ENCODE results near the gene POP4. TPM values are rescaled to one million over a fixed set of nuclear protein-coding genes. Genes with fewer than 3 reads are reported as not detected.

Gene POP4
- total RNA-seq, 2 donors from 2014 or later, result 94.3 to 108 TPM

DNA sequence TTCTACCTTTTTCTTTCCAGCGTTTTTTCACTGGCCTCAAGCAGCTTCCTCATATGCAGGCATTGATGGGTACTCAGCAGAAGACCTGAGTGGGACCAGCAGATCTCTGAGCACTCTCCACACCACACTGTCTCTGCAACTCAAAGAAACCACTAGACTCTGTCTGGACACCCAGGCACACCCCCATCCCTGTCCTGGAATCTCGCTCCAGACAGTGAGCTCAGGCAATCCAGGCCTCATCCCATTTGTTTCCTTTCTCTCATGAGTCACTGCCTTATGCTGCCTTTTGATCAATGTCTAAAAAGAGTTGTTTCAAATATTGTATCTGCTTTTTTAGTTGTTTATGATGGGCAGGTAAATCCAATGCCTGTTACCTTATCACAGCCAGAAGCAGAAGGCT, 19.7 kb upstream of the POP4 start:
- Mint-ChIP-seq H3K4me1 (ENCODE audit: low read depth in 2 of 2) (peaks cover 8 to 16% of the 10 kb centered on the region in 2 donors), H3K27me3 (peaks cover 20 to 29% of the 10 kb centered on the region in 2 donors), H3K9me3 (no peaks in the 10 kb centered on the region), H3K36me3 (peaks cover 5% of the 10 kb centered on the region), H3K4me3 (no peak overlapping the region), H3K27ac (no peak overlapping the region)
- DNase-seq (ENCODE audit: low spot score) (no peak), ATAC-seq (no peak)

DNA sequence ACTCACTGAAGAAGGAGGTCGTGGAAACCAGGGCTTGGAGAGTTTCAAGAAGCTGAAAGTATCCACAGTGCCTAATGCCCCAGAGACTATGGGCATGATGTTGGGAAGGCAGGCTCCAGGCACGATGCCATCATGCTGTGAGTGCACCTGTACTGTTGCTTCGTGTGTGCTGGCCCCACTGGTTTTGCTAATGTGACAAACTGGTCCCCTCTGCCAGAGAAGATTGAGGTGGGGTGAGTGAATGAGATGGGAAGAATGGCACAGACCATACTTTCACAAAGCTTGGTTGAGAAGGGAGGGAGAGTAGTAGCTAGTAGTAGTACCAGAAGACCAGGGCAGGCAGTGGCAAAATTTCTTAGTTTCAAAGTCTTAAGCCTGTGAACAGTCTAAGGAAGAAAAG, 19.0 kb upstream of the POP4 start:
- Mint-ChIP-seq H3K9me3 (no peaks in the 10 kb centered on the region), H3K4me3 (peak overlapping the region; percentile 1), H3K36me3 (peaks cover 5% of the 10 kb centered on the region), H3K27me3 (peaks cover 25 to 33% of the 10 kb centered on the region in 2 donors), H3K4me1 (ENCODE audit: low read depth in 2 of 2) (peaks cover 8 to 16% of the 10 kb centered on the region in 2 donors), H3K27ac (peak overlapping the region in 1 of 2 donors; percentile 20)
- ATAC-seq (no peak), DNase-seq (ENCODE audit: low spot score) (no peak)

DNA sequence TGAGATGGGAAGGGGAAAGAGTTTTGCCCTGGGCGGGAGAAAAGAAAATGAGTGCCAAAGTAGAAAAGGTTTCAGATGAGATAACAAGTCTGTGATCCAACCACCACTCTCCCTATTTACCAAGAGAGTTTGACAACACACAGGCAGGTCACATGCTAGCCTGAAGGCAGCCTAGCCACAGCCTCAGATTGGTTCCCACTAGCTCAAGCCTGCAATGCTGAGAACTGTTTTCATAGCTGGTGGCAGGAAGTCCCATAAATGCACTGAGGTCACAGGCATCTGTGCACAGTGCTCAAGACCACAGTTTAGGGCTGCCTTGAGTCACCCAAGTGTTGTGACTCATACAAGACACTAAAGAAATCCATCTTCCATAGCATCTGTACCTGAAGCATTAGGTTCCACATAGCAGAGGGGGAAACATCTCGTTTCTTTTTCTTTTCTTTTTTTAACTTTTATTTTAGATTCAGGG, 18.5 kb upstream of the POP4 start:
- Mint-ChIP-seq H3K9me3 (no peaks in the 10 kb centered on the region), H3K4me1 (ENCODE audit: low read depth in 2 of 2) (peaks cover 8 to 16% of the 10 kb centered on the region in 2 donors), H3K4me3 (peak overlapping the region; percentile 1), H3K27me3 (peaks cover 23 to 32% of the 10 kb centered on the region in 2 donors), H3K36me3 (peaks cover 5% of the 10 kb centered on the region), H3K27ac (peak overlapping the region in 1 of 2 donors; percentile 20)
- DNase-seq (ENCODE audit: low spot score), result no peak
- peak; percentile 89 to 99 for ATAC-seq

DNA sequence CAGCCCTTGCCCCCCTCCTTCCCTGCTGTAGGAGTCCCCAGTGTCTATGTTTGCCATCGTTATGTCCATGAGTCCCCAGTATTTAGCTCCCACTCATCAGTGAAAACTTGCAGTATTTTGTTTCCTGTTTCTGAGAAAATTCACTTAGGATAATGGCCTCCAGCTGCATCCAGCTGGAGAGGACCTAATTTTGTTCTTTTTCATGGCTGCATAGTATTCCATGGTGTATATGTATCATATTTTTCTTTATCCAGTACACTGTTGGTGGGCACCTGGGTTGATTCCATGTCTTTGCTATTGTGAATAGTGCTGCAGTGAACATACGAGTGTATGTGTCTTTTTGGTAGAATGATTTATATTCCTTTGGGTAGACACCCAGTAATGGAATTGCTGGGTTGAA, 18.0 kb upstream of the POP4 start:
- Mint-ChIP-seq H3K4me1 (ENCODE audit: low read depth in 2 of 2) (peaks cover 8 to 16% of the 10 kb centered on the region in 2 donors), H3K9me3 (no peaks in the 10 kb centered on the region), H3K36me3 (peaks cover 5% of the 10 kb centered on the region), H3K27me3 (peaks cover 18 to 29% of the 10 kb centered on the region in 2 donors), H3K27ac (no peak overlapping the region), H3K4me3 (no peak overlapping the region)
- no peak for DNase-seq (ENCODE audit: low spot score)
- ATAC-seq, result no peak

DNA sequence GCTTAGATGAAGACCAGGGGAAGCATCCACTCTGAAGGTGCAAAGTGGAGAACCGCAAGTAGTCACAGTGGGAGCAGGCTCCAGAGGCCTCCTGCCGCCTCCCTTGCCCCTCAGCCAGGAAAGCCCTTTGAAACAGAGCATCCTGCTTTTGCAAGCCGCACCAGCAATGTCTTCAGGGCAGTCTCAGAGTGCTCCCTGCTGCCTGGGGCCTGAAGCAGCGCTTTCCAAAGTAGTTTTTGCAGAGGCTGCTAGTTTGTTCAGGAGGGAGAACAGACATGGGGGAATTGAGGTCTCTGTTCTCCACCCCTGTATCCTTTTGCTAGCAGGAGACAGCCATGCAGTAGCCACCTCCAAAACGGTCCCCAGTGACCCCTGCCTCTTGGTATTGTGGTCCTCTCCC, 15.8 kb upstream of the POP4 start:
- H3K9me3 Mint-ChIP-seq, result no peaks in the 10 kb centered on the region
- H3K4me1 Mint-ChIP-seq (ENCODE audit: low read depth in 2 of 2), result peaks cover 8 to 11% of the 10 kb centered on the region in 2 donors
- no peak overlapping the region for H3K27ac Mint-ChIP-seq
- ATAC-seq (no peak), DNase-seq (ENCODE audit: low spot score) (no peak)
- H3K4me3 Mint-ChIP-seq, result no peak overlapping the region
- peaks cover 5% of the 10 kb centered on the region for H3K36me3 Mint-ChIP-seq
- H3K27me3 Mint-ChIP-seq, result peaks cover 22 to 34% of the 10 kb centered on the region in 2 donors

DNA sequence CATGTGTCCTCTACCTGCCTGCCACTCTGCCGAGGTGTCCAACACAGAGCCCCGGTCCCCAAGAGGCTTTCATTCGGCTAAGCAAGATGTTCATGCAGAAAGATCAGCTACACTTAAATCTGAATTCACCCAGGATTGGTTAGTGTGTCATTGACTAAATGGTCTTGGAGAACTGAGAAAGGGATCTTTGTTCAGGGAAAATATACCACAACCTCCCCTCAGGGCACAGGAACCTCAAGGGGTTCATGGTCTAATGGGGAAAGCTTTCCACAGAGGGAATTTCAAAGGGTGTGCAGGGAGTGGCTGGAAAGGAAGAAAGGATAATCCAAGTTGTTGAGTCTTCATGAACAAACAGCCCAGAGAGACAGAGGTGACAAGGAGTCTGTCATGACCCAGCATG, 14.4 kb upstream of the POP4 start:
- Mint-ChIP-seq H3K4me1 (ENCODE audit: low read depth in 2 of 2) (peaks cover 7 to 8% of the 10 kb centered on the region in 2 donors), H3K27me3 (peaks cover 24 to 27% of the 10 kb centered on the region in 2 donors), H3K9me3 (no peaks in the 10 kb centered on the region), H3K36me3 (peaks cover 5% of the 10 kb centered on the region), H3K4me3 (no peak overlapping the region), H3K27ac (no peak overlapping the region)
- no peak for ATAC-seq
- DNase-seq (ENCODE audit: low spot score), result no peak

DNA sequence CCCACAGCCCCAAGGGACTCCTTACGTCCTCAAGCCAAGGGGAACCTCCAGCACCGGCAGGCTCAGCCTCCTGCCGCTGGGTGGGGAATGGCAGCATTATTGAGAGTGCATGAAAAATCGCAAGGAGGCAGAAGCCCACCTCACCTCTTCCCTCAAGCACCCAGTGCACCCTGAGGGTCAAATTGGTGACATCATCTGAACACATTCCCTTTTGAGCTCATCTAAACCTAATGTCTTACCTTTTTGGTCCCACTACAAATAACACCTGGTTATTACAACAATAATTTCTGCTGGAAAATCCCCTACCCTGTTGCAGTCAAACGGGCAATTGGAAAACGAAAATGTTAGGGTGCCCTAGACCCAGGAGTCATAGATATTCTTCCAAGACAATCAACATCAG, 12.2 kb upstream of the POP4 start:
- Mint-ChIP-seq H3K9me3 (no peaks in the 10 kb centered on the region), H3K36me3 (peaks cover 5% of the 10 kb centered on the region), H3K27ac (no peak overlapping the region), H3K4me1 (ENCODE audit: low read depth in 2 of 2) (no peaks in the 10 kb centered on the region), H3K27me3 (peaks cover 28 to 34% of the 10 kb centered on the region in 2 donors), H3K4me3 (no peak overlapping the region)
- DNase-seq (ENCODE audit: low spot score) (no peak), ATAC-seq (no peak)

DNA sequence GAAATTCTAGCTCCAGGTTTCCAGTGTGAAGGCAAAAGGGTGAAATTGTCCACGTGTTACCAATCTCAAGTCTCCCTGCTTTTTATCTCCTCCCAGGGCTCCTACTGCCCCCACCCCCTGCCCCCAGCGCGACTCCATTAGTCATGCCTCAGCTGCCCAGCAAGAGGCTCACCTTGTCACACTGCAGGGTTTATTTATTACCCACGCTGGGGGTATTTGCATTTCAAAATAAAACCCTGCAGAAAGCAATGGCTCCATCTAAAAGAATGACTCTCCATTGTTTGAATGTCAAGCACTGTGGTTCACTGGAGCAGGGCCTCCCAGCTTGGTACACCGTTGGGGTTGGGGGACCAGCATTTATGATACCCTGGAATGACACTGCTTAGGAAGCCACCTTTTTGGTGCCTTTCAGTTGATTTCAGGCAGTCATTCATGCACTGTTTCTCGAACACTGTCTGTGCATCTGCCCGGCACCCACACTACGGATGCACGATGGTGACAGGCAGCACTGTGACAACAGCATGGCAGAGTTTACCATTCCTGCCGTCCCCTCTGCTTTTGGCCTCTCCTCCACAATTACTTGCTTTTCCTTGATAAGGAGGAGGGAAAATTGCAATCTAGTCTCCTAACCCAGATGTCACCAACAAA, 9.9 kb upstream of the POP4 start:
- no peak overlapping the region for H3K4me3 Mint-ChIP-seq
- DNase-seq (ENCODE audit: low spot score) (no peak), ATAC-seq (no peak)
- no peak overlapping the region for H3K27ac Mint-ChIP-seq
- H3K36me3 Mint-ChIP-seq, result no peaks in the 10 kb centered on the region
- H3K9me3 Mint-ChIP-seq, result no peaks in the 10 kb centered on the region
- H3K27me3 Mint-ChIP-seq, result peaks cover 25 to 31% of the 10 kb centered on the region in 2 donors
- no peaks in the 10 kb centered on the region for H3K4me1 Mint-ChIP-seq (ENCODE audit: low read depth in 2 of 2)

DNA sequence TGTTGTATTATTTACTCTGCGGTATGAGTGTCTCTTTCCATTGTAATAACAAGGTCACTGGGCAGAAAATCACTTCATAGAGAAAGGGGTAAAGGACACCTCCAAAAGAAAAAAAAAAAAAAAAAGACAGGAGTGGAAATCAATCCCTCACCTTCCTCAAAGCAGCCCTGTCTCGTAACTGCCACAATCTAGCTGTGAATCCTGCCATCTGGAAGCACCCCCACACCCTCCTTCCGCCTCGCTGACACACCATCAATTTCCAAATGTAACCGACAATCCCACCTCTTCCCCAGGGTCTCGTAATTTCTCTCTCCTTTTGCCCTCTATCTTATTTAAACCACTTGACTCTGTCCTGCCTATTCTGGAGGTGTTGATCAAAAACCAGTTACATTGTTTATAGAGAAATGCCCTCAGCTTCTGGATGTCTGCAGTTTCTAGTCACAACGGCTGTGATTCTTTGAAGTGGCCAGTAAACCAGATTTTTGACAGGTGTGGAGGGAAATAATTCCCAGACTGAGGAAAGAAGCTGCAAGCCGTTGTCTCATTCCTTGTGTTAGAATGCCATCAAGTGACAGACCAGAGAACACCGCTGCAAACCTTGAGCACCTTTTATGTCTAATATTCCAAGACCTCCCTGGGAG, 9.1 kb upstream of the POP4 start:
- no peaks in the 10 kb centered on the region for H3K36me3 Mint-ChIP-seq
- H3K27me3 Mint-ChIP-seq, result peaks cover 21 to 24% of the 10 kb centered on the region in 2 donors
- ATAC-seq, result no peak

DNA sequence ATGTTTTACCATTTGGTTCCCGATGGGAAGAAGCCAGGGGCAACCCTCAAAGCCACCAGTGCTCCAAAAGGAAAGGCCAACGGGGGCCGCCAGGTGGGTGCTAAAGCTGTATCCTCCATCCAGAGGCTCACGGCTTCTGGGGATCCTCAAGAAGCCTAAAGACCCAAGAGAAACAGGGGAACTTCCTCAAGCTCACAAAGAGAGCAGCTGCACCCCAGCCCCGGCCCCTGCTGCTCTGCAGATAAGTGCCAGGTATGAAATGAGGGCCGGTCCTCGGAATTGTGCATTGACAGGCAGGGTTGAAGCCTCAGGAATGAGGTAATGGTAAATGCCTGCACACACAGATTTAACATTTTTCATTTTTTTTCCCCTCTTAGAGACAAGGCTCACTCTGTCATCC, 8.0 kb upstream of the POP4 start:
- no peaks in the 10 kb centered on the region for H3K4me1 Mint-ChIP-seq (ENCODE audit: low read depth in 2 of 2)
- H3K9me3 Mint-ChIP-seq, result no peaks in the 10 kb centered on the region
- H3K27ac Mint-ChIP-seq, result no peak overlapping the region
- peaks cover 21 to 24% of the 10 kb centered on the region in 2 donors for H3K27me3 Mint-ChIP-seq
- DNase-seq (ENCODE audit: low spot score), result no peak
- no peaks in the 10 kb centered on the region for H3K36me3 Mint-ChIP-seq
- no peak overlapping the region for H3K4me3 Mint-ChIP-seq
- ATAC-seq, result no peak

More for the DNA sequence above, 9.1 kb upstream of the POP4 start:
- DNase-seq (ENCODE audit: low spot score), result no peak
- Mint-ChIP-seq H3K9me3 (no peaks in the 10 kb centered on the region), H3K4me3 (no peak overlapping the region), H3K4me1 (ENCODE audit: low read depth in 2 of 2) (no peaks in the 10 kb centered on the region), H3K27ac (no peak overlapping the region)

DNA sequence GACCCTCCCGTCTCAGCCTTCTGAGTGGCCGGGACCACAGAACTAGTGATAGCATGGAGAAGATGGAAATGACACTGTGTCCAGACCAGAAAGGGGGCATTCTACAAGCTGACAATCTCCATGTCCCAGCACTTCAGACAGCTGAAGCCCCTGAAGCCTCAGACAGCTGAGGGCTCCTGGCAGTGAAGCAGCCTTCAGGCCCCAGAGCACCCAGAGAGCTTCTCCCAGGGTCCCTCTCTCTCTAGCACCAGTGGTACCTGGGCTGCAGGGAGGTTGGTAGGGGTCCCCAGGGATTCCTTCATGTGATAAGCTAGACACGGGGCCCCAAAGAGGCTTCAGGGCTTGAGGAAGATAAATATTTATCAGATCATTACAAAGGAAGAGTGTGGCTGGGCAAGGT, 7.6 kb upstream of the POP4 start:
- Mint-ChIP-seq H3K27me3 (peaks cover 20 to 24% of the 10 kb centered on the region in 2 donors), H3K27ac (no peak overlapping the region), H3K9me3 (no peaks in the 10 kb centered on the region), H3K4me1 (ENCODE audit: low read depth in 2 of 2) (no peaks in the 10 kb centered on the region), H3K36me3 (no peaks in the 10 kb centered on the region), H3K4me3 (no peak overlapping the region)
- DNase-seq (ENCODE audit: low spot score), result no peak
- no peak for ATAC-seq

DNA sequence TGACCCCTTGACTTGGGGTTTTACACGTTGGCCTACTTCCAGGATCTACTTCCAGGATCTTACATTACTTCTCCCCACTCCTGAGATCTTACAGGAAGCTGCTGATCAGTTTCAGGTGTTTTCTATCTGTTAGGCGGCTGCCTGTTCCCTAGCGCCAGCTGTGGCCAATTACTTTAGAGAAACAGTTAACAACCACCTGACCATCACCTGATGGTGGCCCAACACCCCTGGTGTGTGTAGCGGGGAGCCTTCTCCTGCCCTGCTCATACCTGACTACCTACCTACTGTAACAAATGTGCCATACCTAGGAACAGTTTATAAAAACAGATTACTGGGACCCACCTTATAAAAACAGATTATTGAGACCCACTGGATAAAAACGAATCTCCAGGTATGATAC, 2.8 kb upstream of the POP4 start:
- H3K27ac Mint-ChIP-seq, result no peak overlapping the region

DNA sequence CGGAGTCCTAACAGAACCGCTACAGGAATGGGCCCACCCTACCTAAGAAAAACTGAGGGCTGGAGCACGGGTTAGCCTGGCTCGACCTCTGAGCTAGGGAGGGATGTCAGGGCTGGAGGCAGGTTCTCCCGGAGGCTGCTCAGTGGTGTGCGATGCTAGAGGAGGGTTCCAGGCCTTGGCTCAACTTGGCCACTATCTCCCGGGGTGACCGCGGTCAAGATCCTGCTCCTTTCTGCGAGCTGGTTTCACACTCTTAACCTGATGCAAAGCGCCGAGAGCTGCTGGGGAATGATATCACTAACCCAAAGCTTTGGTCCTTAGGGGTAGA, 301 bp downstream of the POP4 start:
- ATAC-seq (peak in 1 of 2 donors; percentile 54), DNase-seq (ENCODE audit: low spot score) (no peak)
- H3K36me3 Mint-ChIP-seq, result peaks cover 4% of the 10 kb centered on the region
- H3K27ac Mint-ChIP-seq, result peak overlapping the region; percentile 92 to 98
- peak overlapping the region; percentile 93 for H3K4me3 Mint-ChIP-seq
- no peaks in the 10 kb centered on the region for H3K9me3 Mint-ChIP-seq
- H3K4me1 Mint-ChIP-seq (ENCODE audit: low read depth in 2 of 2), result peaks cover 20 to 27% of the 10 kb centered on the region in 2 donors
- no peaks in the 10 kb centered on the region for H3K27me3 Mint-ChIP-seq

More for the DNA sequence above, 2.8 kb upstream of the POP4 start:
- Mint-ChIP-seq H3K27me3 (peaks cover 0 to 4% of the 10 kb centered on the region in 2 donors), H3K9me3 (no peaks in the 10 kb centered on the region), H3K4me1 (ENCODE audit: low read depth in 2 of 2) (peaks cover 5 to 6% of the 10 kb centered on the region in 2 donors), H3K36me3 (no peaks in the 10 kb centered on the region), H3K4me3 (no peak overlapping the region)
- ATAC-seq (no peak), DNase-seq (ENCODE audit: low spot score) (no peak)

DNA sequence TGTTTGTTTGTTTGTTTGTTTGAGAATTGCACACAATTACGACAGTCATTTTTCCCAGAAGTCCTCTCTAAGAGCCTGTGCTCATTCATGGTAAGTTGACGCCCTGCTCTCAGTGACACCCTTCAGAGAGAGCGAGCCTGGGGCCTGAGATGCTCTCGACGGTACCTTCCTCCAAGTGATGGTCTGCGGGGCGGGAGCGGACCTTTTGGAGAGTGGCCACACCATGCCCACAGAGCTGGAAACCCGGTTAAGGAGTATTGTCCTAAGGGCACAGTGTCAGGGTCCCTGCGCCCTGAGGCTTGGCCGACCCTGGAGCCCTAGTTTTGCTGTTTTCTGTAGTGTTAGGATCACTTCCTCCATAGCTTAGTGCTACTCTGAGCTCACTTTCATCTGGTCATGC, 3.6 kb downstream of the POP4 start:
- Mint-ChIP-seq H3K27ac (peak overlapping the region; percentile 79 to 87), H3K9me3 (no peaks in the 10 kb centered on the region), H3K4me1 (ENCODE audit: low read depth in 2 of 2) (peaks cover 26 to 41% of the 10 kb centered on the region in 2 donors), H3K4me3 (peak overlapping the region; percentile 61), H3K36me3 (peaks cover 21% of the 10 kb centered on the region), H3K27me3 (no peaks in the 10 kb centered on the region)
- no peak for ATAC-seq
- DNase-seq (ENCODE audit: low spot score), result no peak

All from natural killer cell treated with Interleukin-12 subunit alpha and Interleukin-12 subunit beta and Interleukin-15 and Interleukin-18, amount 100 ng/mL, for 72 hours (primary cell).